Measurements from ENCODE around the gene E4F1. TPM values are rescaled to one million over a fixed set of nuclear protein-coding genes. Genes with fewer than 3 reads are reported as not detected.
"Not testable (repeated sequence)": the region's sequence is repeated elsewhere in the genome, so short reads cannot be mapped to it uniquely, and the experiment has no call there.

The E4F1 gene
- total and polyA plus RNA-seq, 2 experiments from 2014 or later: 13.5 to 32.7 TPM

- H4K20me1 ChIP-seq (ENCODE audit: insufficient read depth): no peaks in the 10 kb centered on the region
- H3K27me3 ChIP-seq (replicated peaks; ENCODE audit: insufficient read depth): no peaks in the 10 kb centered on the region
- no peaks in the 10 kb centered on the region for H3K4me1 ChIP-seq (ENCODE audit: insufficient read depth)
- TF ChIP-seq EZH2 (IDR thresholded peaks at IDR 0.05; ENCODE audit: insufficient read depth, poor library complexity, severe bottlenecking): no peak
- no peak for TF ChIP-seq EZH2phosphoT487 (IDR thresholded peaks at IDR 0.05; ENCODE audit: insufficient read depth, low read depth)
- H3K36me3 ChIP-seq (ENCODE audit: low read depth): peaks cover 6% of the 10 kb centered on the region; the same call in 1 of the 2 replicates
- no peaks in the 10 kb centered on the region for H3F3A ChIP-seq (ENCODE audit: insufficient read depth)
- H3K27ac ChIP-seq: no peak overlapping the region
- no peaks in the 10 kb centered on the region for H3K9me2 ChIP-seq (ENCODE audit: insufficient read depth)
- in situ Hi-C loops (cut with MboI): no loop called here
- no peak overlapping the region for H3K9ac ChIP-seq
- no peak overlapping the region for H3K4me3 ChIP-seq
- no peak overlapping the region for H3K4me2 ChIP-seq (ENCODE audit: unreplicated experiment)
- no peak for DNase-seq
- H3K79me2 ChIP-seq (ENCODE audit: insufficient read depth): no peaks in the 10 kb centered on the region
- 82 to 84% methylated on average over 14 to 15 of the region's 18 CpGs for WGBS, 2 experiments (ENCODE audit: low coverage in 1 of 2, low lambda C conversion rate in 2 of 2, missing lambda C conversion rate in 2 of 2)
- no peaks in the 10 kb centered on the region for H3K9me3 ChIP-seq (ENCODE audit: low read depth)
- no peak overlapping the region for H2AFZ ChIP-seq
Observed at GRCh38 chr16:2238150-2238837, 14.9 kb downstream of the E4F1 start.

- H3K27ac ChIP-seq: no peak overlapping the region
- H3K36me3 ChIP-seq (ENCODE audit: low read depth): peaks cover 6% of the 10 kb centered on the region; the same call in 1 of the 2 replicates
- TF ChIP-seq EZH2phosphoT487 (IDR thresholded peaks at IDR 0.05; ENCODE audit: insufficient read depth, low read depth) (no peak), EZH2 (IDR thresholded peaks at IDR 0.05; ENCODE audit: insufficient read depth, poor library complexity, severe bottlenecking) (no peak)
- no peaks in the 10 kb centered on the region for H3K4me1 ChIP-seq (ENCODE audit: insufficient read depth)
- no peak overlapping the region for H3K4me3 ChIP-seq
- H3F3A ChIP-seq (ENCODE audit: insufficient read depth): no peaks in the 10 kb centered on the region
- no peaks in the 10 kb centered on the region for H4K20me1 ChIP-seq (ENCODE audit: insufficient read depth)
- in situ Hi-C loops (cut with MboI): no loop called here
- H3K27me3 ChIP-seq (replicated peaks; ENCODE audit: insufficient read depth): no peaks in the 10 kb centered on the region
- no peaks in the 10 kb centered on the region for H3K9me3 ChIP-seq (ENCODE audit: low read depth)
- no peak overlapping the region for H3K9ac ChIP-seq
- DNase-seq: peak; percentile 32
- no peak overlapping the region for H3K4me2 ChIP-seq (ENCODE audit: unreplicated experiment)
- WGBS, 2 experiments (ENCODE audit: low coverage in 1 of 2, low lambda C conversion rate in 2 of 2, missing lambda C conversion rate in 2 of 2): 68 to 72% methylated on average over 12 to 15 of the region's 15 CpGs
- no peak overlapping the region for H2AFZ ChIP-seq
- H3K79me2 ChIP-seq (ENCODE audit: insufficient read depth): no peaks in the 10 kb centered on the region
- no peaks in the 10 kb centered on the region for H3K9me2 ChIP-seq (ENCODE audit: insufficient read depth)
Observed at GRCh38 chr16:2238838-2239675, 15.7 kb downstream of the E4F1 start.

GRCh38 chr16:2240331-2240730, 16.9 kb downstream of the E4F1 start:
- H3K9me2 ChIP-seq (ENCODE audit: insufficient read depth); H3K4me2 ChIP-seq (ENCODE audit: unreplicated experiment); H4K20me1 ChIP-seq (ENCODE audit: insufficient read depth); H3K9me3 ChIP-seq (ENCODE audit: low read depth); H3K4me1 ChIP-seq (ENCODE audit: insufficient read depth); H3K27me3 ChIP-seq (replicated peaks; ENCODE audit: insufficient read depth); H3F3A ChIP-seq (ENCODE audit: insufficient read depth); H3K9ac ChIP-seq; H3K27ac ChIP-seq; H3K79me2 ChIP-seq (ENCODE audit: insufficient read depth); H2AFZ ChIP-seq; in situ Hi-C loops (cut with MboI); DNase-seq; H3K36me3 ChIP-seq (ENCODE audit: low read depth); H3K4me3 ChIP-seq: not testable (repeated sequence)
- 72 to 77% methylated on average over 9 of the region's 9 CpGs for WGBS, 2 experiments (ENCODE audit: low coverage in 1 of 2, low lambda C conversion rate in 2 of 2, missing lambda C conversion rate in 2 of 2)

- no peaks in the 10 kb centered on the region for H3K9me2 ChIP-seq (ENCODE audit: insufficient read depth)
- peaks cover 9% of the 10 kb centered on the region for H3K79me2 ChIP-seq (ENCODE audit: insufficient read depth)
- in situ Hi-C loops (cut with MboI): no loop called here
- no peaks in the 10 kb centered on the region for H3K27me3 ChIP-seq (replicated peaks; ENCODE audit: insufficient read depth)
- no peak overlapping the region for H3K27ac ChIP-seq
- H3K4me3 ChIP-seq: no peak overlapping the region
- no peaks in the 10 kb centered on the region for H3F3A ChIP-seq (ENCODE audit: insufficient read depth)
- no peak overlapping the region for H3K4me2 ChIP-seq (ENCODE audit: unreplicated experiment)
- no peak overlapping the region for H3K9ac ChIP-seq
- no peaks in the 10 kb centered on the region for H3K9me3 ChIP-seq (ENCODE audit: low read depth)
- H3K36me3 ChIP-seq (ENCODE audit: low read depth): peaks cover 12% of the 10 kb centered on the region; the same call in 1 of the 2 replicates
- no peak overlapping the region for H2AFZ ChIP-seq
- H4K20me1 ChIP-seq (ENCODE audit: insufficient read depth): no peaks in the 10 kb centered on the region
- no peak for TF ChIP-seq EZH2phosphoT487 (IDR thresholded peaks at IDR 0.05; ENCODE audit: insufficient read depth, low read depth)
- no peak for TF ChIP-seq EZH2 (IDR thresholded peaks at IDR 0.05; ENCODE audit: insufficient read depth, poor library complexity, severe bottlenecking)
- DNase-seq: no peak
- H3K4me1 ChIP-seq (ENCODE audit: insufficient read depth): no peaks in the 10 kb centered on the region
- WGBS, 2 experiments (ENCODE audit: low coverage in 1 of 2, low lambda C conversion rate in 2 of 2, missing lambda C conversion rate in 2 of 2): 83 to 88% methylated on average over 10 to 11 of the region's 11 CpGs
Observed at GRCh38 chr16:2242598-2242997, 19.2 kb downstream of the E4F1 start.
